ENCODE results near the gene SCARB1. TPM values are rescaled to one million over a fixed set of nuclear protein-coding genes. Genes with fewer than 3 reads are reported as not detected.

SCARB1 gene
- total RNA-seq, 1 donor: 9.4 TPM

- Histone ChIP-seq H3K36me3 (ENCODE audit: insufficient read depth, low read length) (no peaks in the 10 kb centered on the region), H3K79me2 (ENCODE audit: insufficient read depth, low read length) (no peaks in the 10 kb centered on the region), H4K20me1 (ENCODE audit: insufficient read depth, low read length) (no peaks in the 10 kb centered on the region), H3K4me2 (ENCODE audit: insufficient read depth, low read length) (no peak overlapping the region), H3K4me3 (ENCODE audit: insufficient read depth, low read length) (no peak overlapping the region), H3K9me3 (ENCODE audit: low read depth, low read length) (no peaks in the 10 kb centered on the region), H2AFZ (ENCODE audit: low read length) (no peak overlapping the region), H3K4me1 (ENCODE audit: insufficient read depth, low read length) (peaks cover 5% of the 10 kb centered on the region), H3K27me3 (ENCODE audit: insufficient read depth, low read length) (no peaks in the 10 kb centered on the region), H3K27ac (ENCODE audit: low read depth, low read length) (no peak overlapping the region)
- no peak for TF ChIP-seq CTCF (IDR thresholded peaks at IDR 0.05; ENCODE audit: extremely low read depth, low read depth, low read length)
- peak; percentile 31 for DNase-seq (ENCODE audit: insufficient read length, low spot score, missing footprints)
Observed at GRCh38 chr12:124835656-124836410, 27.8 kb downstream of the SCARB1 start.

GRCh38 chr12:124834822-124835221 lies 28.8 kb downstream of the SCARB1 start:
- peaks cover 5% of the 10 kb centered on the region for H3K4me1 ChIP-seq (ENCODE audit: insufficient read depth, low read length)
- no peak overlapping the region for H3K27ac ChIP-seq (ENCODE audit: low read depth, low read length)
- H3K4me2 ChIP-seq (ENCODE audit: insufficient read depth, low read length): no peak overlapping the region
- H3K27me3 ChIP-seq (ENCODE audit: insufficient read depth, low read length): no peaks in the 10 kb centered on the region
- DNase-seq (ENCODE audit: insufficient read length, low spot score, missing footprints): peak; percentile 70
- H3K79me2 ChIP-seq (ENCODE audit: insufficient read depth, low read length): no peaks in the 10 kb centered on the region
- no peaks in the 10 kb centered on the region for H4K20me1 ChIP-seq (ENCODE audit: insufficient read depth, low read length)
- TF ChIP-seq CTCF (IDR thresholded peaks at IDR 0.05; ENCODE audit: extremely low read depth, low read depth, low read length): no peak
- H3K36me3 ChIP-seq (ENCODE audit: insufficient read depth, low read length): no peaks in the 10 kb centered on the region
- no peak overlapping the region for H3K4me3 ChIP-seq (ENCODE audit: insufficient read depth, low read length)
- peaks cover 4% of the 10 kb centered on the region for H3K9me3 ChIP-seq (ENCODE audit: low read depth, low read length)
- no peak overlapping the region for H2AFZ ChIP-seq (ENCODE audit: low read length)

GRCh38 chr12:124833693-124834122 lies 30.0 kb downstream of the SCARB1 start:
- Histone ChIP-seq H3K27ac (ENCODE audit: low read depth, low read length) (no peak overlapping the region), H2AFZ (ENCODE audit: low read length) (no peak overlapping the region), H3K4me1 (ENCODE audit: insufficient read depth, low read length) (peaks cover 13% of the 10 kb centered on the region), H3K27me3 (ENCODE audit: insufficient read depth, low read length) (no peaks in the 10 kb centered on the region), H4K20me1 (ENCODE audit: insufficient read depth, low read length) (no peaks in the 10 kb centered on the region), H3K4me2 (ENCODE audit: insufficient read depth, low read length) (no peak overlapping the region), H3K4me3 (ENCODE audit: insufficient read depth, low read length) (no peak overlapping the region), H3K36me3 (ENCODE audit: insufficient read depth, low read length) (no peaks in the 10 kb centered on the region), H3K9me3 (ENCODE audit: low read depth, low read length) (peaks cover 7% of the 10 kb centered on the region), H3K79me2 (ENCODE audit: insufficient read depth, low read length) (no peaks in the 10 kb centered on the region)
- no peak for TF ChIP-seq CTCF (IDR thresholded peaks at IDR 0.05; ENCODE audit: extremely low read depth, low read depth, low read length)
- peak; percentile 13 for DNase-seq (ENCODE audit: insufficient read length, low spot score, missing footprints)

- TF ChIP-seq CTCF (IDR thresholded peaks at IDR 0.05; ENCODE audit: extremely low read depth, low read depth, low read length): no peak
Observed at GRCh38 chr12:124832856-124833255, 30.8 kb downstream of the SCARB1 start.

More at GRCh38 chr12:124832856-124833255, 30.8 kb downstream of the SCARB1 start:
- H4K20me1 ChIP-seq (ENCODE audit: insufficient read depth, low read length): no peaks in the 10 kb centered on the region
- no peaks in the 10 kb centered on the region for H3K79me2 ChIP-seq (ENCODE audit: insufficient read depth, low read length)
- H3K4me2 ChIP-seq (ENCODE audit: insufficient read depth, low read length): no peak overlapping the region
- H3K27ac ChIP-seq (ENCODE audit: low read depth, low read length): no peak overlapping the region
- H3K4me1 ChIP-seq (ENCODE audit: insufficient read depth, low read length): peaks cover 19% of the 10 kb centered on the region
- no peaks in the 10 kb centered on the region for H3K27me3 ChIP-seq (ENCODE audit: insufficient read depth, low read length)
- peaks cover 7% of the 10 kb centered on the region for H3K9me3 ChIP-seq (ENCODE audit: low read depth, low read length)
- H2AFZ ChIP-seq (ENCODE audit: low read length): no peak overlapping the region
- no peak overlapping the region for H3K4me3 ChIP-seq (ENCODE audit: insufficient read depth, low read length)
- DNase-seq (ENCODE audit: insufficient read length, low spot score, missing footprints): no peak
- H3K36me3 ChIP-seq (ENCODE audit: insufficient read depth, low read length): no peaks in the 10 kb centered on the region

Measured in osteoblast (primary cell).